A549 (cell line): Measurements from ENCODE around the gene CCR5AS.

Experiments
- ATAC-seq, 2 experiments: fragments of 200-7000 bp in 1 of 2; fragments of >200 bp in 1 of 2; cut with Nextera tagmentation in 1 of 2; cut with Tn5 transposase in 1 of 2; 3 replicates each; pipeline versions ENCODE4 v1.8.0 to v1.9.1; 2018 to 2020; ENCODE audit warnings: mild to moderate bottlenecking in 1 of 2, moderate library complexity in 1 of 2
- CTCF ChIA-PET: fragments of 300-600 bp; sonication (Branson Sonifier 250); formaldehyde crosslinking; extraction: SDS; loops from one replicate; lab custom pipeline; 2021; ENCODE audit warnings: antibody characterized with exemption, inconsistent platforms; lab: Yijun Ruan, JAX
- POLR2A ChIA-PET: fragments of 350-600 bp; formaldehyde crosslinking; extraction: SDS; loops from one replicate; lab custom pipeline; 2021; ENCODE audit warnings: antibody characterized with exemption, inconsistent platforms; lab: Yijun Ruan, JAX
- DNase-seq, 2 experiments: peaks; one replicate each; pipeline versions ENCODE4 v3.0.0 to v3.0.0-alpha.2; 2011 to 2016; ENCODE audit warnings: low read depth in 1 of 2, low spot score in 1 of 2
- FAIRE-seq: peaks from 2 replicates; lab custom pipeline; 2011; peaks lifted over from hg19 to GRCh38; lab: Jason Lieb, UNC
- H3K27ac ChIP-seq, 2 experiments: fragments of >200 bp; sonication (Bioruptor Twin); formaldehyde crosslinking; 3 replicates each; pipeline ENCODE4 v1.5.1; 2016 to 2017
- H3K4me1 ChIP-seq: fragments of >200 bp; sonication (Bioruptor Twin); formaldehyde crosslinking; 3 replicates; pipeline ENCODE4 v1.6.1; 2016
- H3K4me2 ChIP-seq: fragments of >200 bp; sonication (Bioruptor Twin); formaldehyde crosslinking; 3 replicates; pipeline ENCODE4 v1.6.1; 2016
- H3K4me3 ChIP-seq: fragments of >200 bp; sonication (Bioruptor Twin); formaldehyde crosslinking; 3 replicates; pipeline ENCODE4 v1.5.1; 2016
- H3K9me3 ChIP-seq: fragments of >200 bp; sonication (Bioruptor Twin); formaldehyde crosslinking; 3 replicates; pipeline ENCODE4 v1.6.1; 2016
- CEBPB ChIP-seq, 2 experiments: fragments of >200 bp in 1 of 2; sonication (Bioruptor Twin) in 1 of 2; formaldehyde crosslinking in 1 of 2; IDR thresholded peaks; 2 replicates each; pipeline ENCODE4 v1.6.1; 2012 to 2016
- CTCF ChIP-seq: fragments of >200 bp; sonication (Bioruptor Twin); formaldehyde crosslinking; IDR thresholded peaks from 3 replicates; pipeline ENCODE4 v1.5.1; 2016
- ESRRA ChIP-seq: fragments of 150-350 bp; IDR thresholded peaks from 2 replicates; pipeline ENCODE4 v1.6.1; 2014; ENCODE audit warnings: mild to moderate bottlenecking, low read length, borderline replicate concordance
- FOSB ChIP-seq: fragments of 250-450 bp; sonication (Bioruptor Pico); IDR thresholded peaks from 2 replicates; pipeline ENCODE4 v1.5.0; 2020; ENCODE audit warnings: mild to moderate bottlenecking, moderate library complexity
- HMGXB4 ChIP-seq: fragments of 250-450 bp; sonication (Bioruptor Pico); IDR thresholded peaks from 2 replicates; pipeline ENCODE4 v1.5.0; 2021; ENCODE audit warnings: mild to moderate bottlenecking, moderate library complexity, borderline replicate concordance
- HOXA7 ChIP-seq: fragments of 250-450 bp; sonication (Bioruptor Pico); IDR thresholded peaks from 2 replicates; pipeline ENCODE4 v1.5.0; 2020; ENCODE audit warnings: mild to moderate bottlenecking, moderate library complexity
- MAFK ChIP-seq: fragments of 450-650 bp; IDR thresholded peaks from 2 replicates; pipeline ENCODE4 v1.6.1; 2014; ENCODE audit not compliant: partially characterized antibody
- PHF8 ChIP-seq: fragments of 200-600 bp; sonication (generic); IDR thresholded peaks from 2 replicates; pipeline ENCODE4 v1.6.1; 2016; ENCODE audit warnings: low read depth, mild to moderate bottlenecking, antibody characterized with exemption, moderate library complexity, borderline replicate concordance
- RAD21 ChIP-seq, 2 experiments: fragments of >200 bp in 1 of 2; sonication (Bioruptor Twin) in 1 of 2; formaldehyde crosslinking in 1 of 2; IDR thresholded peaks in 1 of 2; conservative IDR thresholded peaks in 1 of 2; 2 replicates in 1 of 2; 3 replicates in 1 of 2; pipeline ENCODE4 v1.6.1; 2012 to 2018; ENCODE audit warnings: inconsistent platforms in 1 of 2
- RFX5 ChIP-seq: fragments of 450-650 bp; IDR thresholded peaks from 2 replicates; pipeline ENCODE4 v1.7.1; 2014; ENCODE audit warnings: antibody characterized with exemption, mild to moderate bottlenecking, moderate library complexity
- SREBF2 ChIP-seq: fragments of 450-650 bp; IDR thresholded peaks from 2 replicates; pipeline ENCODE4 v1.6.1; 2014; ENCODE audit warnings: mild to moderate bottlenecking, moderate library complexity
- TFCP2L1 ChIP-seq: fragments of 250-450 bp; sonication (Bioruptor Pico); IDR thresholded peaks from 2 replicates; pipeline ENCODE4 v1.5.0; 2021; ENCODE audit warnings: mild to moderate bottlenecking
- TP53 ChIP-seq: fragments of 250-450 bp; sonication (Bioruptor Pico); IDR thresholded peaks from 2 replicates; pipeline ENCODE4 v1.5.0; 2021; ENCODE audit warnings: mild to moderate bottlenecking, moderate library complexity
- WGBS: methylation state at CpG from one replicate; pipeline ENCODE4 v1.1.6; 2017; ENCODE audit errors: missing lambda C conversion rate; 5-methylcytosine and 5-hydroxymethylcytosine counted together

Gene CCR5AS

GRCh38 chr3:46453526-46454208 lies 46.8 kb upstream of the CCR5AS start:
- TF ChIP-seq TFCP2L1 (CRISPR knock-in tag) (no peak), RAD21 (conservative IDR thresholded peaks at IDR 0.05 in 1 of 2, IDR thresholded peaks at IDR 0.05 in 1 of 2) (no peak), CEBPB (IDR thresholded peaks at IDR 0.05) (no peak), FOSB (CRISPR knock-in tag) (no peak), HOXA7 (no peak), MAFK (no peak)
- ChIA-PET CTCF (interaction anchor here (0.7 to 1.0 kb wide), 2 partner anchors 10 to 11 kb away, joined by 3 to 5 read pairs; no protein-coding TSS in a partner anchor), POLR2A (no interaction called here)
- H3K27ac ChIP-seq: no peak overlapping the region
- DNase-seq (no peak), FAIRE-seq (no peak), ATAC-seq (no peak)
- no peak overlapping the region for H3K4me3 ChIP-seq
- H3K4me1 ChIP-seq: no peaks in the 10 kb centered on the region
- no peak overlapping the region for H3K4me2 ChIP-seq
- no peaks in the 10 kb centered on the region for H3K9me3 ChIP-seq
- 18% methylated on average over 7 of the region's 7 CpGs for WGBS

- no peak overlapping the region for H3K4me3 ChIP-seq
- DNase-seq (peak; percentile 6 to 32), FAIRE-seq (no peak), ATAC-seq (peak in 1 of 2 experiments; percentile 60; a peak in 3 of 6 replicates)
- no peaks in the 10 kb centered on the region for H3K9me3 ChIP-seq
- H3K27ac ChIP-seq: no peak overlapping the region
- no peak overlapping the region for H3K4me2 ChIP-seq
- H3K4me1 ChIP-seq: no peaks in the 10 kb centered on the region
- WGBS: 22% methylated on average over 12 of the region's 14 CpGs
- POLR2A ChIA-PET: no interaction called here
- CTCF ChIA-PET: interaction anchor here (1.7 kb wide), 1 partner anchor 10 kb away, joined by 3 read pairs; no protein-coding TSS in a partner anchor
- peak; percentile 30 for TF ChIP-seq CTCF
- no peak for TF ChIP-seq HOXA7
- TF ChIP-seq SREBF2: no peak
- TF ChIP-seq HMGXB4: no peak
- TF ChIP-seq PHF8: no peak
Measured at GRCh38 chr3:46449755-46450552, 43.1 kb upstream of the CCR5AS start.

GRCh38 chr3:46448721-46449120 lies 41.9 kb upstream of the CCR5AS start:
- no peak for ATAC-seq
- ChIA-PET CTCF (interaction anchor here (0.6 to 1.7 kb wide), 2 partner anchors 9 to 984 kb away, joined by 3 read pairs; no protein-coding TSS in a partner anchor), POLR2A (no interaction called here)
- no peak overlapping the region for H3K27ac ChIP-seq
- no peak overlapping the region for H3K4me2 ChIP-seq
- H3K4me1 ChIP-seq: no peaks in the 10 kb centered on the region
- FAIRE-seq: no peak
- no peaks in the 10 kb centered on the region for H3K9me3 ChIP-seq
- 14% methylated on average over 1 of the region's 17 CpGs for WGBS
- TF ChIP-seq TP53 (CRISPR knock-in tag) (no peak), RFX5 (no peak), ESRRA (no peak)
- TF ChIP-seq, all 56 proteins: peak for 0
- no peak for DNase-seq
- no peak overlapping the region for H3K4me3 ChIP-seq
